ENCODE data around the gene CYP26B1. TPM values are rescaled to one million over a fixed set of nuclear protein-coding genes. Genes with fewer than 3 reads are reported as not detected.

Gene CYP26B1
- total and polyA plus RNA-seq, 9 donors: 1.5 to 13.4 (median 4.5) TPM

DNA sequence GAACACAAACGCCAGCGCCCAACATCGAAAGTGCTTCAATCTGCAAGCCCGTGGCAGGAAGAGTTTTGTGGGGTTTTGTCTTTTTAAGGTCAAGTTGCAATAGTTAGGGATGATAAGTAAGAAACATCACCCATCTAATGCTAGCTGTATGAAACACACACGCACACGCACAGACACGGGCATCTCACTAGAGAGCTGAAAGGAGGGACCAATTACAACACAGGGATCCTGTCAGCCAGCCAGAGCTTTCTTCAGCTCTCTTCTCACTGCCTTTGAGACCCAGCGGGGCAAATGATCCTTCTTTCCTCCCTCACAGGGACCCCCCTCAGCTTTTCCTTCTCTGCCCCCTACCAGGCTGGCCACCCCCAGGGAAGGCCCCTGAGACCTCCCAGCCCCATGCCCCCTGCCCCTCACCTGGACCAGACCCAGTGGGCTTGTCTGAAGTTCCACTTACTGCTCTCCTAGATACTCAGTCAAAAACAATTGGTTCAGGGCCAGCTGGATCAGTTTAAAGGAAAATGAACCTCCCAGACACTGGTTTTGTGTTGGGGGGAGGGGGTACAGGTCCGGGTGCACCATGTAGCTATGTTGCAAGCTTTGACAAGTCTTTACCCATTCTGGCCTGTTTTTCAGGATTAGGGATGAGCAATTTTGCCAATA, 17.9 kb downstream of the CYP26B1 start:
- Histone ChIP-seq H3K36me3 (no peaks in the 10 kb centered on the region), H3K4me1 (ENCODE audit: insufficient read depth) (peaks cover 2% of the 10 kb centered on the region), H3K4me3 (no peak overlapping the region), H3K9me3 (no peaks in the 10 kb centered on the region), H3K27ac (no peak overlapping the region), H3K27me3 (no peaks in the 10 kb centered on the region)
- DNase-seq: peak in 1 of 5 donors; percentile 30
- WGBS, 3 donors: 56 to 60% (median 60%) methylated on average over 9 of the region's 9 CpGs
- TF ChIP-seq, protein P1, sequence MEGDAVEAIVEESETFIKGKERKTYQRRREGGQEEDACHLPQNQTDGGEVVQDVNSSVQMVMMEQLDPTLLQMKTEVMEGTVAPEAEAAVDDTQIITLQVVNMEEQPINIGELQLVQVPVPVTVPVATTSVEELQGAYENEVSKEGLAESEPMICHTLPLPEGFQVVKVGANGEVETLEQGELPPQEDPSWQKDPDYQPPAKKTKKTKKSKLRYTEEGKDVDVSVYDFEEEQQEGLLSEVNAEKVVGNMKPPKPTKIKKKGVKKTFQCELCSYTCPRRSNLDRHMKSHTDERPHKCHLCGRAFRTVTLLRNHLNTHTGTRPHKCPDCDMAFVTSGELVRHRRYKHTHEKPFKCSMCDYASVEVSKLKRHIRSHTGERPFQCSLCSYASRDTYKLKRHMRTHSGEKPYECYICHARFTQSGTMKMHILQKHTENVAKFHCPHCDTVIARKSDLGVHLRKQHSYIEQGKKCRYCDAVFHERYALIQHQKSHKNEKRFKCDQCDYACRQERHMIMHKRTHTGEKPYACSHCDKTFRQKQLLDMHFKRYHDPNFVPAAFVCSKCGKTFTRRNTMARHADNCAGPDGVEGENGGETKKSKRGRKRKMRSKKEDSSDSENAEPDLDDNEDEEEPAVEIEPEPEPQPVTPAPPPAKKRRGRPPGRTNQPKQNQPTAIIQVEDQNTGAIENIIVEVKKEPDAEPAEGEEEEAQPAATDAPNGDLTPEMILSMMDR (IDR thresholded peaks at IDR 0.05): no peak
- TF ChIP-seq EP300 (IDR thresholded peaks at IDR 0.05) (no peak), POLR2A (IDR thresholded peaks at IDR 0.05) (no peak)
- intact Hi-C loops (cut with DNase I): no loop called here

DNA sequence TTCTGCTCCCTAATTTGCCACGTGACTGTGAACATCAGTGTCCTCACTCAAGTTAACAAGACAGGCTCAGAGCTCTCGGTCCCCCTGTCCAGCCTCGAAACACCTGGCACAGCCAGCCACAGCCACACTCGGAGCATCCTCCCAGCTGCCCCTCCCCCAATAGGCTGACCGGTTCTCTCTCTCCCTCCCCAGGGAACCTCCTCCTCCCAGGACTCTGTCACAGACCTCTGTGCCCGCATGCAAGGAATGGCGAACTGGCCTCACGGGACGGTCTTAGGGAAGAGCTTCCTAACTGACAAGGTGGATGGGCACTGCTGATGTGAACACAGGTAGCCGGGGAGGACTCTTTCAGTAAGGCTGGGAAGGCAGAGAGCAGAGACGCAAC, 18.8 kb downstream of the CYP26B1 start:
- Histone ChIP-seq H3K4me1 (ENCODE audit: insufficient read depth) (peaks cover 2% of the 10 kb centered on the region), H3K4me3 (no peak overlapping the region), H3K36me3 (no peaks in the 10 kb centered on the region), H3K9me3 (no peaks in the 10 kb centered on the region), H3K27ac (no peak overlapping the region), H3K27me3 (no peaks in the 10 kb centered on the region)
- DNase-seq: peak in 1 of 5 donors; percentile 21
- TF ChIP-seq, protein P1 (IDR thresholded peaks at IDR 0.05): no peak
- TF ChIP-seq EP300 (IDR thresholded peaks at IDR 0.05) (no peak), POLR2A (IDR thresholded peaks at IDR 0.05) (no peak)
- intact Hi-C loops (cut with DNase I): no loop called here
- WGBS, 3 donors: 74 to 93% (median 75%) methylated on average over 11 of the region's 11 CpGs

GRCh38 chr2:72128059-72128842, 19.4 kb downstream of the CYP26B1 start:
- 86 to 91% (median 87%) methylated on average over 23 to 24 of the region's 24 CpGs for WGBS, 3 donors
- no peaks in the 10 kb centered on the region for H3K27me3 ChIP-seq
- H3K27ac ChIP-seq: no peak overlapping the region
- intact Hi-C loops (cut with DNase I): no loop called here
- DNase-seq: no peak
- peaks cover 2% of the 10 kb centered on the region for H3K4me1 ChIP-seq (ENCODE audit: insufficient read depth)
- no peaks in the 10 kb centered on the region for H3K9me3 ChIP-seq
- H3K4me3 ChIP-seq: no peak overlapping the region
- H3K36me3 ChIP-seq: no peaks in the 10 kb centered on the region
- no peak for TF ChIP-seq EP300 (IDR thresholded peaks at IDR 0.05)
- TF ChIP-seq, protein P1 (IDR thresholded peaks at IDR 0.05): no peak
- TF ChIP-seq POLR2A (IDR thresholded peaks at IDR 0.05): no peak

- peaks cover 2% of the 10 kb centered on the region for H3K4me1 ChIP-seq (ENCODE audit: insufficient read depth)
- 83 to 89% (median 86%) methylated on average over 21 of the region's 21 CpGs for WGBS, 3 donors
- no peak overlapping the region for H3K4me3 ChIP-seq
- intact Hi-C loops (cut with DNase I): no loop called here
- H3K9me3 ChIP-seq: no peaks in the 10 kb centered on the region
- DNase-seq: no peak
- TF ChIP-seq POLR2A (IDR thresholded peaks at IDR 0.05) (no peak), EP300 (IDR thresholded peaks at IDR 0.05) (no peak)
- TF ChIP-seq, protein P1 (IDR thresholded peaks at IDR 0.05): no peak
- H3K27me3 ChIP-seq: no peaks in the 10 kb centered on the region
- no peak overlapping the region for H3K27ac ChIP-seq
- H3K36me3 ChIP-seq: no peaks in the 10 kb centered on the region
These were observed 20.1 kb downstream of the CYP26B1 start for GRCh38 chr2:72127401-72128058.
